Astrocyte of the spinal cord (primary cell): ENCODE measurements around the gene PCSK2.

Experiments
- DNase-seq: peaks from one replicate; pipeline ENCODE4 v3.0.0; 2011; ENCODE audit warnings: low read depth, low spot score
- H3K4me3 ChIP-seq: 2 replicates; pipeline ENCODE4 v1.5.1; 2011; ENCODE audit warnings: low read depth, mild to moderate bottlenecking, low read length, moderate library complexity
- CTCF ChIP-seq: IDR thresholded peaks from 2 replicates; pipeline ENCODE4 v1.5.1; 2012; ENCODE audit warnings: low read depth, mild to moderate bottlenecking, low read length, inconsistent platforms
- in situ Hi-C: cut with HindIII; loops from 2 replicates; pipeline ENCODE4 v1.10.0; 2017; ENCODE audit warnings: low sequenced_read_pairs

The PCSK2 gene

GRCh38 chr20:17495826-17496225 lies 269.0 kb downstream of the PCSK2 start:
- H3K4me3 ChIP-seq, result no peak overlapping the region
- no peak for DNase-seq
- in situ Hi-C loops, result no loop called here
- no peak for TF ChIP-seq CTCF

DNA sequence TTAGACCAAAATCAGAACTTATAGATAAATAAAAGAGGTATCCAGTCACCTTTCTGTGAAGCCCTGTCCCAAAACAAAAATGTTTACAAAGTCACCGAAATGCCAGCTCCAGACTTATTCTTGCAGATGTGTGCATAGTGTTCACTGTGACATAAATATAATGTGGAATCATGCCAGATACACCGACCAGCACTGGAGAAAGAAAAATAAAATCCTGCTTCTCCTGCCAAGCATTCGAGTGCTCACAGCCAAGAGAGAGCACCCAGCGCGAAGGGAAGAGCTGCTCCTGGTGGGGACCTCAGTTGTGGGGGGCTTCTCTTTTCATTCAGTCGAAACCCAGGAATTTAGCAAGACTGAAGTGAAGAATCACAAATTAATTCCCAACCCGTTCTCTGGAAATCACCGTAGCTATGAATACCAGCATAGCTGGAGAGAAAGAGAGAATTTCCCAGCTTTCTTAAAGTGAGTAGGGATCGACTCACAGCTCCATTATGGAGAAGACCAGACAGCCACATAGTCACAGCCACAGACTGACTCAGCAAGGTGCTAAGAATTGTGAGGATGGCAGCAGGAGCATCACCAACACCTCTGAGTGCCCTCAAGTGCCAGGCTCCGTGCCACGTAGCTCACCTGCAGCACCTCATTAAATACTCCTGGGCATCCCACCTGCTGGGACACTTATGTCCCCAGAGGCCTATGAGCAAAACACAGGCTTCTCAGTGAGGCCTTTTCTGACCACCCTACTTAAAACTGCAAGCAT lies 271.2 kb downstream of the PCSK2 start:
- TF ChIP-seq CTCF, result no peak
- DNase-seq, result peak; percentile 14
- no peak overlapping the region for H3K4me3 ChIP-seq
- in situ Hi-C loops, result no loop called here

- in situ Hi-C loops, result no loop called here
- no peak for DNase-seq
- TF ChIP-seq CTCF, result no peak
- H3K4me3 ChIP-seq, result no peak overlapping the region
These were observed 271.8 kb downstream of the PCSK2 start for GRCh38 chr20:17498641-17499040.

DNA sequence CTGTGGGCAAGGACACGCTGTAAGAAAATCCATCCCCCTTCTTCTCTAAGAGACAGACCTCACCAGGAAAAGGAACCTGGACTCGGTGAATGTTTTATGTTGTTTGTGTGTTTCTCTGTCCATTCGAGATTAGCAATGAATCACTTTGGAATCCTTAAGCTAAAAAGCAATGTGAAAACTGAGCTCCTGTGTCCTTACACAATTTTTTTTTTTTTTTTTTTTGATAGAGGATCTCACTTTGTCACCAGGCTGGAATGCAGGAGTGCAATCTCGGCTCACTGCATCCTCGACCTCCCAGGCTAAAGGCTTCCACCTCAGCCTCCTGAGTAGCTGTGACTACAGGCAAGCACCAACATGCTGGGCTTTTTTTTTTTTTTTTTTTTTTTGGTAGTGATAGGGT lies 272.2 kb downstream of the PCSK2 start:
- no peak overlapping the region for H3K4me3 ChIP-seq
- no peak for TF ChIP-seq CTCF
- DNase-seq, result no peak
- in situ Hi-C loops, result no loop called here

DNA sequence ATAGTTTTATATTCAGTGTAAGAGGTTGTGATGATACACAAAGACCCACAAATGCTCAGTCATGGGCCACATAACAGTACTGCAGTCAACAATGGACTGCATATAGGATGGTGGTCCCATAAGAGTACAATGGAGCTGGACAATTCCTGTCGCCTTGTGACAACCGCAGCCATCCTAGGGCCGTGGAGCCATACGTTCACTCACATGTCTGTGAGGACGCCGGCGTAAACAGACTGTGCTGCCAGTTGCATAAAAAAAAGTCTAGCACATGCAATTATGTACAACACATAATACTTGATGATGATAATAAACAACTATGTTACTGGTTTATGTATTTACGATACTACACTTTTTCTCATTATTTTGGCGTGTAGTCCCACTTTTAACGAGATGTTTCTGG lies 273.4 kb downstream of the PCSK2 start:
- H3K4me3 ChIP-seq, result no peak overlapping the region
- no peak for TF ChIP-seq CTCF
- in situ Hi-C loops, result no loop called here
- DNase-seq, result no peak

DNA sequence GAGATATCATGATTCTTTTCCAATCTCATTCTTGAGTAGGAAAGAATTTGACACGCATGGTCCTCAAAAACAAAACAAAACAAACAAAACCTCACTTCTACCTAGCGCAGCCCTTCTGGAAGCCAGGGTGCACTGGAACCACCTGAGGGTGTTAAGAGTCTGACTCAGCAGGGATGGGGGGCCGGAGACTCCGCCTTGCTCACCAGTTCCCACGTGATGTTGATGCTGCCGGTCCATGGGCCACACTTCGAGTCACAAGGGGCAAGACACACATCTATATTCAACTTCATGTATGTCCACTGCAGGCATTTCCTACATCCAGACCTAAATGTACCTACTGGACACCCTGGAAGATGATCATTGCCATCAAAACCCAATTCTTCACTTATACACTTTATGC lies 274.0 kb downstream of the PCSK2 start:
- no peak for DNase-seq
- in situ Hi-C loops, result no loop called here
- no peak overlapping the region for H3K4me3 ChIP-seq
- no peak for TF ChIP-seq CTCF

- in situ Hi-C loops, result no loop called here
- no peak overlapping the region for H3K4me3 ChIP-seq
- TF ChIP-seq CTCF, result no peak
- DNase-seq, result no peak
These were observed 274.9 kb downstream of the PCSK2 start for GRCh38 chr20:17501701-17502100.
